IMR-90 (cell line): ENCODE data around the gene PYGB.

ENCODE experiments used
- CEBPB ChIP-seq: IDR thresholded peaks from 2 replicates; pipeline ENCODE4 v1.6.1; 2012; ENCODE audit warnings: low read depth, low read length, improper control_type of control experiment
- CTCF ChIP-seq: conservative IDR thresholded peaks from 2 replicates; pipeline ENCODE4 v1.5.1; 2012; ENCODE audit warnings: mild to moderate bottlenecking, low read depth, low read length, improper control_type of control experiment
- ELK1 ChIP-seq: fragments of 150-350 bp; IDR thresholded peaks from 2 replicates; pipeline ENCODE4 v1.6.1; 2016; ENCODE audit warnings: low read depth, mild to moderate bottlenecking, low read length, moderate library complexity, borderline replicate concordance
- FOS ChIP-seq: fragments of 150-350 bp; IDR thresholded peaks from 2 replicates; pipeline ENCODE4 v1.6.1; 2016; ENCODE audit warnings: low read depth, low read length
- MAFK ChIP-seq: IDR thresholded peaks from 2 replicates; pipeline ENCODE4 v1.6.1; 2012; ENCODE audit warnings: low read depth, low read length, improper control_type of control experiment
- MAZ ChIP-seq: IDR thresholded peaks from 2 replicates; pipeline ENCODE4 v1.6.1; 2012; ENCODE audit warnings: low read depth, mild to moderate bottlenecking, low read length, improper control_type of control experiment, moderate library complexity, borderline replicate concordance
- MXI1 ChIP-seq: IDR thresholded peaks from 2 replicates; pipeline ENCODE4 v1.6.1; 2012; ENCODE audit warnings: low read depth, mild to moderate bottlenecking, low read length, moderate library complexity, borderline replicate concordance
- POLR2A ChIP-seq: IDR thresholded peaks from 2 replicates; pipeline ENCODE4 v1.6.1; 2012; ENCODE audit warnings: mild to moderate bottlenecking, low read depth, low read length
- RCOR1 ChIP-seq: IDR thresholded peaks from 2 replicates; pipeline ENCODE4 v1.6.1; 2012; ENCODE audit warnings: mild to moderate bottlenecking, low read length, improper control_type of control experiment; ENCODE audit not compliant: insufficient replicate concordance
- USF2 ChIP-seq: fragments of 150-350 bp; IDR thresholded peaks from 2 replicates; pipeline ENCODE4 v1.6.1; 2017; ENCODE audit warnings: mild to moderate bottlenecking, antibody characterized with exemption, low read length, low read depth

- TF ChIP-seq CTCF (no peak), FOS (no peak), USF2 (no peak), RCOR1 (no peak), MXI1 (no peak), POLR2A (no peak), MAFK (no peak), MAZ (no peak), ELK1 (no peak), CEBPB (no peak)
Measured at GRCh38 chr20:25218109-25218486, 29.8 kb upstream of the PYGB start.
